ENCODE data around the gene CA5B.
"Not testable (repeated sequence)": the region's sequence is repeated elsewhere in the genome, so short reads cannot be mapped to it uniquely, and the experiment has no call there.

The CA5B gene

GRCh38 chrX:15749642-15750610 is 11.9 kb downstream of the CA5B start:
- no peak for DNase-seq

- DNase-seq = no peak
Measured at GRCh38 chrX:15750611-15751154, 12.6 kb downstream of the CA5B start.

GRCh38 chrX:15751155-15751819 is 13.2 kb downstream of the CA5B start:
- no peak for DNase-seq

GRCh38 chrX:15755091-15755490 is 17.0 kb downstream of the CA5B start:
- no peak for DNase-seq

- DNase-seq = no peak
Measured at GRCh38 chrX:15758140-15758539, 20.1 kb downstream of the CA5B start.

- DNase-seq = not testable (repeated sequence)
Measured at GRCh38 chrX:15759886-15760285, 21.8 kb downstream of the CA5B start.

- DNase-seq = peak; percentile 0
Measured at GRCh38 chrX:15761564-15762191, 23.6 kb downstream of the CA5B start.

GRCh38 chrX:15769300-15769954 is 31.4 kb downstream of the CA5B start:
- no peak for DNase-seq

GRCh38 chrX:15781961-15782699 is 44.1 kb downstream of the CA5B start:
- no peak for DNase-seq

GRCh38 chrX:15785176-15785750 is 47.2 kb downstream of the CA5B start:
- no peak for DNase-seq

GRCh38 chrX:15786915-15787314 is 48.8 kb downstream of the CA5B start:
- DNase-seq = no peak

GRCh38 chrX:15789979-15790768 is 52.1 kb downstream of the CA5B start, which contains the start of gene ZRSR2:
Gene ZRSR2 (plus strand): TSS chrX:15790484. CDS start chrX:15790496, 12 bp downstream.
- DNase-seq = peak; percentile 20

- DNase-seq = no peak
Measured at GRCh38 chrX:15790769-15791290, 52.8 kb downstream of the CA5B start.

- DNase-seq = no peak
Measured at GRCh38 chrX:15797707-15798106, 59.6 kb downstream of the CA5B start.

- no peak for DNase-seq
Measured at GRCh38 chrX:15804563-15804962, 66.5 kb downstream of the CA5B start.

GRCh38 chrX:15808254-15808653 is 70.2 kb downstream of the CA5B start:
- DNase-seq = no peak

- no peak for DNase-seq
Measured at GRCh38 chrX:15812192-15812938, 74.3 kb downstream of the CA5B start.

- DNase-seq = no peak
Measured at GRCh38 chrX:15813416-15813815, 75.3 kb downstream of the CA5B start.

GRCh38 chrX:15814771-15815365 is 76.8 kb downstream of the CA5B start:
- DNase-seq = no peak

Measured in NCI-H1694 (cell line).